Measurements from ENCODE around the gene TTLL3.

TTLL3 gene

DNA sequence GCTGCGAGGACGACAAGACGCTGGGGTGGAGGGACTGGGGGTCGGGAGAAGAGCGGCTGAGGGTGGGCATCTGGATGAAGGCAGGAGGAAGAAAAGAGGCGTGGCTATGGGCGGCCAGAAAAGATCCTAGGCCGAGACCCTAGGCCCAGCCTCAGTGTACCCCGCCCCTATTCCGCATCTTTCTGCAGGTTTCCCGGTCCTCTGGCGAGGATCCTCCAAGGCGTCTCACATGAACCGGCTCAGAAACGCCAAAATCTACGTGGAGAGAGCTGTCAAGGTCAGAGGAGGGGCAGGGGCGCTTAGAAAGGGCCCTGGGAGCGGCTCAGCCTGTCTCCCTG, 340 bp downstream of the TTLL3 start:
- H3K4me2 ChIP-seq (ENCODE audit: low read length) = peak overlapping the region; percentile 90
- H3K9ac ChIP-seq (ENCODE audit: low read length) = peak overlapping the region; percentile 89
- TF ChIP-seq EZH2phosphoT487 (IDR thresholded peaks at IDR 0.05; ENCODE audit: low read depth) = no peak
- TF ChIP-seq, protein P1, sequence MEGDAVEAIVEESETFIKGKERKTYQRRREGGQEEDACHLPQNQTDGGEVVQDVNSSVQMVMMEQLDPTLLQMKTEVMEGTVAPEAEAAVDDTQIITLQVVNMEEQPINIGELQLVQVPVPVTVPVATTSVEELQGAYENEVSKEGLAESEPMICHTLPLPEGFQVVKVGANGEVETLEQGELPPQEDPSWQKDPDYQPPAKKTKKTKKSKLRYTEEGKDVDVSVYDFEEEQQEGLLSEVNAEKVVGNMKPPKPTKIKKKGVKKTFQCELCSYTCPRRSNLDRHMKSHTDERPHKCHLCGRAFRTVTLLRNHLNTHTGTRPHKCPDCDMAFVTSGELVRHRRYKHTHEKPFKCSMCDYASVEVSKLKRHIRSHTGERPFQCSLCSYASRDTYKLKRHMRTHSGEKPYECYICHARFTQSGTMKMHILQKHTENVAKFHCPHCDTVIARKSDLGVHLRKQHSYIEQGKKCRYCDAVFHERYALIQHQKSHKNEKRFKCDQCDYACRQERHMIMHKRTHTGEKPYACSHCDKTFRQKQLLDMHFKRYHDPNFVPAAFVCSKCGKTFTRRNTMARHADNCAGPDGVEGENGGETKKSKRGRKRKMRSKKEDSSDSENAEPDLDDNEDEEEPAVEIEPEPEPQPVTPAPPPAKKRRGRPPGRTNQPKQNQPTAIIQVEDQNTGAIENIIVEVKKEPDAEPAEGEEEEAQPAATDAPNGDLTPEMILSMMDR (IDR thresholded peaks at IDR 0.05; ENCODE audit: low read depth, low read length) = no peak
- H3K4me3 ChIP-seq (ENCODE audit: low read length) = peak overlapping the region; percentile 85
- no peak overlapping the region for H3K27ac ChIP-seq (ENCODE audit: low read length)
- H2AFZ ChIP-seq (ENCODE audit: low read depth, low read length) = peak overlapping the region; percentile 51; the same call in 1 of the 2 replicates
- no peaks in the 10 kb centered on the region for H4K20me1 ChIP-seq (ENCODE audit: insufficient read depth, low read length)
- H3K36me3 ChIP-seq (replicated peaks; ENCODE audit: low read depth, low read length) = peaks cover 21% of the 10 kb centered on the region
- no peaks in the 10 kb centered on the region for H3K79me2 ChIP-seq (ENCODE audit: low read length)
- peaks cover 16% of the 10 kb centered on the region for H3K4me1 ChIP-seq (ENCODE audit: low read length)
- H3K27me3 ChIP-seq (ENCODE audit: low read depth, low read length) = no peaks in the 10 kb centered on the region
- no peaks in the 10 kb centered on the region for H3K9me3 ChIP-seq (ENCODE audit: insufficient read depth, low read length)

DNA sequence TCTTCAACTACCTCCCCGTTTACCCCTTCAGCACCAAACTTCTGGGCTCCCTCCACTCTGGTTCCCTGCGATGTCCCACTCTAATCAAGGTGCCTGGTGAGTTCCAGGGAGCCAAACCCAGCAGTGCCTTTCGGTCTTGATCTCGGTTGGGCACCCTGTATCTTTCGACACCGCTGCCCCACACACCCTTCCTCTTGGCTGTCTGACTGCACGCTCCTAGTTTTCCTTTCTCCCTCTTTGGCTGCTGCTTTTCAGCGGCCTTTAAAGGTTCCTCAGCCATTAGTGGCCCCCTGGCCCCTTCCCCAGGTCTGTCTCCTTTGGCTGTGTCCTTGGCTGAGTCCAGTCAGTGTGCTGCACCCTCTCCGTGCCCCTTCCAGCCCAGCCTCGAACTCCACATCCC, 784 bp downstream of the TTLL3 start:
- no peak for TF ChIP-seq EZH2phosphoT487 (IDR thresholded peaks at IDR 0.05; ENCODE audit: low read depth)
- TF ChIP-seq, protein P1 (IDR thresholded peaks at IDR 0.05; ENCODE audit: low read depth, low read length) = no peak
- Histone ChIP-seq H3K4me2 (ENCODE audit: low read length) (no peak overlapping the region; the same call in 1 of the 2 replicates), H3K4me3 (ENCODE audit: low read length) (no peak overlapping the region), H3K9ac (ENCODE audit: low read length) (no peak overlapping the region), H3K4me1 (ENCODE audit: low read length) (peaks cover 16% of the 10 kb centered on the region), H3K36me3 (replicated peaks; ENCODE audit: low read depth, low read length) (peaks cover 17% of the 10 kb centered on the region), H3K79me2 (ENCODE audit: low read length) (no peaks in the 10 kb centered on the region), H3K27ac (ENCODE audit: low read length) (no peak overlapping the region), H2AFZ (ENCODE audit: low read depth, low read length) (no peak overlapping the region), H3K9me3 (ENCODE audit: insufficient read depth, low read length) (no peaks in the 10 kb centered on the region), H4K20me1 (ENCODE audit: insufficient read depth, low read length) (no peaks in the 10 kb centered on the region), H3K27me3 (ENCODE audit: low read depth, low read length) (no peaks in the 10 kb centered on the region)

DNA sequence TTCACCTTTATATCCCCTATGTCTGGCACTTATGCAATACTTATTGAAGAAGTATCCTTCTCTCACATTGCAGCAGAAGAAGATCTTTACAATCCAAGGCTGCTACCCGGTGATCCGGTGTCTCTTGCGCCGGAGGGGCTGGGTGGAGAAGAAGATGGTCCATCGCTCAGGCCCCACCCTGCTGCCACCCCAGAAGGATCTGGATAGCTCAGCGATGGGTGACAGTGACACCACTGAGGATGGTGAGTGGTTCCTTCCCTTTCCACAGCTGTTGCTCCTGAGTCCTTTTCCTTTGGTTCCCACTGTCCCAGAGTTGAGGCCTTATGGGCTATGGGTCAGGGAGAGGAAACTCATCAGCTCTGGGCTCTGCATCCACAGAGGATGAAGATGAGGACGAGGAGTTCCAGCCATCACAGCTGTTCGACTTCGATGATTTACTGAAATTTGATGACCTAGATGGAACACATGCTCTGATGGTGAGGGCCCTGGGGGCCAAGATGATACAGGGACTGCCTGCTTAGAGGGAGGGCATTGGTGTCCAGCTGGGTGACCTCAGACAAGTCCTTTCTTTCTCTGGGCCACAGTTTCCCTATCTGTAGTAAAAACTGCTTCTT, 2.9 kb downstream of the TTLL3 start:
- Histone ChIP-seq H3K79me2 (ENCODE audit: low read length) (no peaks in the 10 kb centered on the region), H2AFZ (ENCODE audit: low read depth, low read length) (no peak overlapping the region), H3K9ac (ENCODE audit: low read length) (no peak overlapping the region)

DNA sequence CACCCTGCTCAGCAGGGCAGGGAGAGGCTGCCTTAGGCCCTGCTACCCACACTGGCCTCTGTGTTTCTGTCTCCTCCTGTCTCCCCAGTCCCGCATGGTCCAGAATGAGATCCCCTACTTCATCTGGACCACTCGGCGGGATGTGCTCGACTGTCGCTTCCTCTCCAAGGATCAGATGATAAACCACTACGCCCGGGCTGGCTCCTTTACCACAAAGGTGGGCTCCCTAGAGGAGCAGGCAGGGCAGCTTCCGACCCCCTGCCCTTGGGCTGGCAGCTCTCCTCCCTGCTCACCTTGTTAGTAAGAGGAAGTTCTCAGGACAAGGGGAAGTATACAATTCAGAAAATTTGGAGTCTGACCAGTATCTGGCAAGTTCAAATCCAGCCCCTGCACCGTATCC, 5.9 kb downstream of the TTLL3 start:
- Histone ChIP-seq H3K27ac (ENCODE audit: low read length) (no peak overlapping the region), H3K4me1 (ENCODE audit: low read length) (no peaks in the 10 kb centered on the region), H3K9me3 (ENCODE audit: insufficient read depth, low read length) (no peaks in the 10 kb centered on the region), H4K20me1 (ENCODE audit: insufficient read depth, low read length) (no peaks in the 10 kb centered on the region), H3K9ac (ENCODE audit: low read length) (no peak overlapping the region), H3K4me2 (ENCODE audit: low read length) (no peak overlapping the region), H3K4me3 (ENCODE audit: low read length) (no peak overlapping the region), H2AFZ (ENCODE audit: low read depth, low read length) (no peak overlapping the region), H3K36me3 (replicated peaks; ENCODE audit: low read depth, low read length) (peaks cover 8% of the 10 kb centered on the region), H3K79me2 (ENCODE audit: low read length) (no peaks in the 10 kb centered on the region), H3K27me3 (ENCODE audit: low read depth, low read length) (no peaks in the 10 kb centered on the region)
- TF ChIP-seq, protein P1 (IDR thresholded peaks at IDR 0.05; ENCODE audit: low read depth, low read length) = no peak
- no peak for TF ChIP-seq EZH2phosphoT487 (IDR thresholded peaks at IDR 0.05; ENCODE audit: low read depth)

More for the DNA sequence above, 2.9 kb downstream of the TTLL3 start:
- Histone ChIP-seq H3K4me1 (ENCODE audit: low read length) (peaks cover 16% of the 10 kb centered on the region), H3K9me3 (ENCODE audit: insufficient read depth, low read length) (no peaks in the 10 kb centered on the region), H3K4me3 (ENCODE audit: low read length) (no peak overlapping the region), H3K27me3 (ENCODE audit: low read depth, low read length) (no peaks in the 10 kb centered on the region), H4K20me1 (ENCODE audit: insufficient read depth, low read length) (no peaks in the 10 kb centered on the region), H3K27ac (ENCODE audit: low read length) (no peak overlapping the region), H3K4me2 (ENCODE audit: low read length) (no peak overlapping the region), H3K36me3 (replicated peaks; ENCODE audit: low read depth, low read length) (peaks cover 4% of the 10 kb centered on the region)
- TF ChIP-seq, protein P1 (IDR thresholded peaks at IDR 0.05; ENCODE audit: low read depth, low read length) = no peak
- TF ChIP-seq EZH2phosphoT487 (IDR thresholded peaks at IDR 0.05; ENCODE audit: low read depth) = no peak
